GM18517 (cell line): ENCODE results near the gene NRAP.

ENCODE experiments used
- ATAC-seq: cut with Tn5 transposase; IDR thresholded peaks from one replicate; pipeline ENCODE4 v1.9.1; 2021; ENCODE audit warnings: mild to moderate bottlenecking, moderate library complexity; ENCODE audit not compliant: unreplicated experiment

NRAP gene

GRCh38 chr10:113643183-113643582 is 20.7 kb downstream of the NRAP start:
- no peak for ATAC-seq

GRCh38 chr10:113641702-113642101 is 22.1 kb downstream of the NRAP start:
- ATAC-seq, result no peak

- no peak for ATAC-seq
These were observed 23.9 kb downstream of the NRAP start for GRCh38 chr10:113639966-113640365.

GRCh38 chr10:113631684-113632367 is 32.0 kb downstream of the NRAP start:
- ATAC-seq, result no peak

GRCh38 chr10:113630929-113631533 is 32.8 kb downstream of the NRAP start:
- no peak for ATAC-seq

- no peak for ATAC-seq
These were observed 35.2 kb downstream of the NRAP start for GRCh38 chr10:113628607-113629153.

GRCh38 chr10:113627836-113628235 is 36.0 kb downstream of the NRAP start:
- ATAC-seq, result no peak

- no peak for ATAC-seq
These were observed 37.0 kb downstream of the NRAP start for GRCh38 chr10:113626809-113627355.

GRCh38 chr10:113625461-113626186 is 38.2 kb downstream of the NRAP start:
- no peak for ATAC-seq

GRCh38 chr10:113622831-113623230 is 41.0 kb downstream of the NRAP start:
- ATAC-seq, result no peak

GRCh38 chr10:113621799-113622198 is 42.0 kb downstream of the NRAP start:
- no peak for ATAC-seq

GRCh38 chr10:113620936-113621335 is 42.9 kb downstream of the NRAP start:
- no peak for ATAC-seq

- no peak for ATAC-seq
These were observed 43.3 kb downstream of the NRAP start for GRCh38 chr10:113620511-113620910.

- ATAC-seq, result no peak
These were observed 44.4 kb downstream of the NRAP start for GRCh38 chr10:113619401-113619800.

- no peak for ATAC-seq
These were observed 45.5 kb downstream of the NRAP start for GRCh38 chr10:113618338-113618737.

- no peak for ATAC-seq
These were observed 46.8 kb downstream of the NRAP start for GRCh38 chr10:113617086-113617485.

GRCh38 chr10:113616244-113617074 is 47.4 kb downstream of the NRAP start:
- ATAC-seq, result no peak

GRCh38 chr10:113613977-113614690 is 49.7 kb downstream of the NRAP start:
- ATAC-seq, result no peak

- ATAC-seq, result no peak
These were observed 50.4 kb downstream of the NRAP start for GRCh38 chr10:113613427-113613826.

- no peak for ATAC-seq
These were observed 51.7 kb downstream of the NRAP start for GRCh38 chr10:113612154-113612553.
